Ectodermal cell (in vitro differentiated cells): ENCODE measurements around the gene SLC22A25.
"Not testable (repeated sequence)": the region's sequence is repeated elsewhere in the genome, so short reads cannot be mapped to it uniquely, and the experiment has no call there.

Source experiments
- H3K27ac ChIP-seq: 2 replicates; pipeline ENCODE4 v1.7.0; 2013; ENCODE audit warnings: mild to moderate bottlenecking, low read depth, low read length; ENCODE audit not compliant: insufficient read depth, poor library complexity, severe bottlenecking
- H3K27me3 ChIP-seq: 2 replicates; pipeline ENCODE4 v1.7.0; 2013; ENCODE audit warnings: mild to moderate bottlenecking, low read length; ENCODE audit not compliant: insufficient read depth, control insufficient read depth, poor library complexity, severe bottlenecking
- H3K36me3 ChIP-seq: one replicate; pipeline ENCODE4 v1.7.0; 2013; ENCODE audit warnings: low read length; ENCODE audit not compliant: control insufficient read depth, insufficient read depth
- H3K4me1 ChIP-seq: one replicate; pipeline ENCODE4 v1.7.0; 2013; ENCODE audit warnings: low read length; ENCODE audit not compliant: control insufficient read depth, insufficient read depth
- H3K4me3 ChIP-seq: 2 replicates; pipeline ENCODE4 v1.7.0; 2013; ENCODE audit warnings: low read depth, low read length, control low read depth; ENCODE audit not compliant: insufficient read depth
- H3K9me3 ChIP-seq: 2 replicates; pipeline ENCODE4 v1.7.0; 2013; ENCODE audit warnings: mild to moderate bottlenecking, low read length, moderate library complexity; ENCODE audit not compliant: control insufficient read depth
- WGBS, 2 experiments: methylation state at CpG; one replicate each; pipeline ENCODE4 v1.1.7; 2013; ENCODE audit warnings: missing lambda C conversion rate in 2 of 2; 5-methylcytosine and 5-hydroxymethylcytosine counted together

Gene SLC22A25

DNA sequence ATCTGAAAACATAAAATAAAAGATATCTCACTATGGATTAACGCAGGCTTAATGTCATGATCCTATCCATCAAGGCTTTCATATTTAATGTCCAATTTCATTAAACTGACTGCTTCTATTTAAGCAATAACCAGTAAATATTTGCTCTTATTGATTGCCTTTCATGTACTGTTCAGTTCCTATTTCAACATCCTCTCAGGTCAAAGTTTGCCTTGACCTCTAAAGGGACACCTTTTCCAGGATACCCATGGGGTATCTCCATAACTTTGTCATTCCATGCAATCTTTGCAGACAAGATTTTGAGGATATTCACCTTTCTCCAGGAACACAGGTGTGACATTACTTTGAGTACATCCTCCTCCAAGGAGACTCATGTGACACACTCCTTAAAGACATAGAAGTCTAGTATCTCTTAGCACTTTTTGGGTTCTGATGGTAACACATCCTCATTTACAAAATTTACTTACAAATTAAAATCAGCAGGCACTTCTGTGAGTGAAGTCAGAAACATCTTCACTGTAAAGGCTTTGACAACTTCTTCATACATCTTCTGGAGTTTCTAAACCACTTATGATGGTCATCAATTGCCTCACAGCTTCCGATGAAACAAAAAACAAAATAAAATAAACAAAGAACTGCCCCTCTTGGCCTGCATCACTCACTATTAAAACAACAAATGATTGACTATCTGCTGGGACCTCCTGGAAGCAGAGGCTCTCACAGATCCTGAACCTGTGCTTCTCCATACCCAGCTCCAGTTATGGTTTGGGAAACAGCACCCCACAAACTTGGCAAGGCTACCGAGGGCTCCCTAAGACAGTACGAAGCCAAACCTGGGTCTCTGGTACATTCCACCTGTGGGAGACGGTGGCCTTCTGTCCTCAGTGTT, 7.0 kb upstream of the SLC22A25 start:
- Histone ChIP-seq H3K4me3 (no peak overlapping the region), H3K27me3 (no peaks in the 10 kb centered on the region), H3K9me3 (no peaks in the 10 kb centered on the region), H3K27ac (no peak overlapping the region), H3K36me3 (no peaks in the 10 kb centered on the region), H3K4me1 (no peaks in the 10 kb centered on the region)
- 90 to 93% methylated on average over 5 of the region's 5 CpGs for WGBS, 2 experiments

DNA sequence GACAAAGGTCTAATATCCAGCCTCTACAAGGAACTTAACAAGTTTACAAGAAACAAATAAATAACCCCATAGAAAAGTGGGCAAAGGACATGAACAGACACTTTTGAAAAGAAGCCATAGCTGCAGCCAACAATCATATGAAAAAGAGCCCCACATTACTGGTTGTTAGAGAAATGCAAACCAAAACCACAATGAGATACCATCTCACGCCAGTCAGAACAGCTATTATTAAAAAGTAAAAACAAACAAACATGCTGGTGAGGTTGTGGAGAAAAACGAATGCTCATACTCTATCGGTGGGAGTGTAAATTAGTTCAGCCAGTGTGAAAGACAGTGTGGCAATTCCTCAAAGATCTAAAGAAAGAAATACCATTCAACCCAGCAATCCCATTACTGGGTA, 5.6 kb upstream of the SLC22A25 start:
- Histone ChIP-seq H3K4me1 (no peaks in the 10 kb centered on the region), H3K9me3 (no peaks in the 10 kb centered on the region), H3K27ac (no peak overlapping the region), H3K27me3 (no peaks in the 10 kb centered on the region), H3K36me3 (no peaks in the 10 kb centered on the region), H3K4me3 (no peak overlapping the region)
- WGBS, 2 experiments, result 92% methylated on average over 2 to 3 of the region's 3 CpGs

DNA sequence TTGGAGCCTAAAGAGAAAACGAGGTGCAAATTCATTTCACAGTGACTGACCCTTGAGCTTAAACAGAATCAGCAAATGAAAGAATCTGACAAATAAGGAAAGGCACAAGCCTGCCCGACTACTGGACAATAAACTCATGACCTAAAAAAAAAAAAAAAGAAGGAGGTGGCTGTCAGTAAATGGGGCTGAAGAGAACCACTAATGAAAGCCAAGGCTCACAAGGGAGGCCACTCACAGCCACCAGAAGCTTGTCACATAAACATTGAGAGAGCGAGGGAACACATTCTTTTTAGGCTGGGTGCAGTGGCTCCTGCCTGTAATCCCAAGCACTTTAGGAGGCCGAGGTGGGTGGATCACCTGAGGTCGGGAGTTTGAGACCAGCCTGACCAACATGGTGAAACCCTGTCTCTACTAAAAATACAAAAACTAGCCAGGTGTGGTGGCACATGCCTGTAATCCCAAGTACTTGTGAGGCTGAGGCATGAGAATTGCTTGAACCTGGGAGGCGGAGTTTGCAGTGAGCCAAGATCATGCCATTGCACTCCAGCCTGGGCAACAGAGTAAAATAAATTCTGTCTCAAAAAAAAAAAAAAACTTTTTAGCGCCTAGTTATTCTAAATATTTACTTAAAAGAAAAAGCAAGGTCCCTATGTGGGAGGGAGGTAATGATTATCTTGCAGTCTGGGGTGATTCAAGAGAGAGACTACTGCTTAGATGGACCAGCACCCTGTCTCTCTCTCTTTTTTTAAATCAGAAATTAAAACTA, 4.0 kb upstream of the SLC22A25 start:
- not testable (repeated sequence) for H3K27me3 ChIP-seq, H3K9me3 ChIP-seq, H3K4me3 ChIP-seq, H3K36me3 ChIP-seq, H3K4me1 ChIP-seq, H3K27ac ChIP-seq
- 86 to 90% methylated on average over 6 of the region's 7 CpGs for WGBS, 2 experiments

DNA sequence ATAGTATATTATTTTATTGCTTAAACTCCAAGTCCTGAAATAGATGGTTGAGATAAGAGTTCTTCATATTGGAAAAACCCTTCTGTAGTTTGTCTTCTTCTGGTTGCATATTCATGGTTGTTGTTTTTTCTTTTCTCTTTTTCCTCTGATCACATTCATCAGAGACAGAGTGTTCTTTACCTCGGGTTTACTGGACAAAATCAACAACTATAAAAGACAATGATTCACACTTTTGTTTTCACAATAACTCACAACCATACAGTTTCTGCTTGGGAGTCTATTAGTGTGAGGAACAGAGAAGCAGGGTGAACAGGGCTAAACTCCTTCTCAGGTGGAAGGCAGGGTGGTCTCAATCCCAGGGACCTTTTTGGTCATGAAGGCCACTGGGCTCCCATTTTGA, 2.6 kb upstream of the SLC22A25 start:
- Histone ChIP-seq H3K4me1 (no peaks in the 10 kb centered on the region), H3K27ac (no peak overlapping the region), H3K36me3 (no peaks in the 10 kb centered on the region), H3K27me3 (no peaks in the 10 kb centered on the region), H3K9me3 (no peaks in the 10 kb centered on the region), H3K4me3 (no peak overlapping the region)
- 89% methylated on average over 1 of the region's 1 CpG for WGBS, 2 experiments

DNA sequence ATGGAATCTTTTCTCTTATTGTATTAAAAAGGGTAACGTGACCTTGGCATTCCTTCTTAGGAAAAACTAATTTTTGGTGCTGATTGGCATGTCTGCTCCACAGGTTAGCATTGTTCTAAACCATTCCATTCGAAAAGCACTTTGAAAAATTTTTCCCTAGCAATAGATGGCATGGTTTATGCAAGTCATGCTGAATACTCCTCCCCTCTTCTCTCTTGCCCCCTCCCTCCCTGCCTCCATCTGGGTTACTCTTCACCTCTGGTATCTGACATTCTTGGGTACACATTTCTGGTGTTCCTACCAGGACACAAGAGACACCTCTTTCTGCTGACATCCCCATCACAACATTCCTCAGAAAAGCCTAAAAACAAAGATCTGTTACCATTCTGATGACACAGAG, 1.5 kb upstream of the SLC22A25 start:
- Histone ChIP-seq H3K4me1 (no peaks in the 10 kb centered on the region), H3K4me3 (no peak overlapping the region), H3K9me3 (no peaks in the 10 kb centered on the region), H3K36me3 (no peaks in the 10 kb centered on the region), H3K27ac (no peak overlapping the region), H3K27me3 (no peaks in the 10 kb centered on the region)
- 85 to 90% methylated on average over 2 of the region's 2 CpGs for WGBS, 2 experiments

DNA sequence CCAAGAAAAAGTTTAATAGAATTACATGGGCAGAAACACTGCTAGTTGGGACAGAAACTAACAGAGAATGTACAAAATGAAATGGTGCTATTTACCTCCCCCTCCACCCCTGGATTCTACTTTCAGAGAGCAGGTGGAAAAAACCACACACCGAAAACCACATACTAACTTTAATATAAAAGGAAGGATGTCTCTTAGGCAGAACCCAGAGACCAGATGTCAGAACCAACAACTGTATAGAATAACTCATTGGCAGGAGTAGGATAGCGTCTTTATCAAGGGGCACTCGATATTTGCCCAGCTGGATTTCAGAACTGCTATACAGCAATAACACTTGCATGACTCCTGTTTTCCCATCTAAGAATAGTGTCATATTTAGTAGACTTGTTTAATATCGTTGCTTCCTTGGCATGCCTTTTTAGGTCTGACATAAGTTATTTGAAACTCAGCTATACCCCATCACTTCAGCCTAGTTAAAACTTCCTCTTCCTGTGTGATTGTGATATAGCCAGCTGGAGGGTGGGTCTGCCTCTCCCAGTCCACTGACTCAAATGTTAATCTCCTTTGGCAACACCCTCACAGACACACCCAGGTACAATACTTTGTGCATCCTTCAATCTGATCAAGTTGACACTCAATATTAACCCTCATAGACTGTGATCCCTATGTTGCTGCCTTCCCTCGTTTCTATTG, 1.2 kb downstream of the SLC22A25 start:
- H3K36me3 ChIP-seq, result no peaks in the 10 kb centered on the region
- H3K27ac ChIP-seq, result no peak overlapping the region
- no peak overlapping the region for H3K4me3 ChIP-seq
- no peaks in the 10 kb centered on the region for H3K4me1 ChIP-seq
- no peaks in the 10 kb centered on the region for H3K27me3 ChIP-seq
- 81 to 89% methylated on average over 3 to 5 of the region's 5 CpGs for WGBS, 2 experiments
- H3K9me3 ChIP-seq, result no peaks in the 10 kb centered on the region

DNA sequence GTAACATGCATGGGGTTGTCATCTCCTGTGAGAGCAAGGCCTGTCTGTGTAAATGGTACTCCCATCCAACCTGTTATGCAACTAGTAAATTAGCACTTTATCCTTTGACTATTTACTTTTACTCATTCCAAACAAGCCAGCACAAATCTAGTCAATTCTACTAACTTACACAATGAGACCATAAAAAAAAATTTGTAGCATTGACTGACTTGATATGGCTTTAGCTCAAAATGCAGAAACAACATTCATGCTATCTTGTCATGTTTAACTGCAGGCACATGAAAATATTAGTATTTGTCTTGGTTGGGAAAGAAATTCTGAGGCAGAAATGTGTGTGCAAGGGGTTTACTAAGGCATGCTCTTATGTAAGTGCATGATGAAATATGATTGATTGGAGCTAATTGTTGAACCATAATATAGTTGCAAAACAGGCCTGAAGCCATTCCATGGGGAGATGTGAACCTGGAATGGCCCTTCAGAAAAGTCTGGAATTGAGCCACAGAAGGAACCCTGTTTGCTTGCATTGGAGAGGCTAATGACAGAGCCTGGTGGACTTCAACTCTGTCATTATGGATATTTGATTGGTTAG, 2.5 kb downstream of the SLC22A25 start:
- Histone ChIP-seq H3K9me3 (no peaks in the 10 kb centered on the region), H3K4me1 (no peaks in the 10 kb centered on the region), H3K36me3 (no peaks in the 10 kb centered on the region), H3K4me3 (no peak overlapping the region), H3K27ac (no peak overlapping the region), H3K27me3 (no peaks in the 10 kb centered on the region)

DNA sequence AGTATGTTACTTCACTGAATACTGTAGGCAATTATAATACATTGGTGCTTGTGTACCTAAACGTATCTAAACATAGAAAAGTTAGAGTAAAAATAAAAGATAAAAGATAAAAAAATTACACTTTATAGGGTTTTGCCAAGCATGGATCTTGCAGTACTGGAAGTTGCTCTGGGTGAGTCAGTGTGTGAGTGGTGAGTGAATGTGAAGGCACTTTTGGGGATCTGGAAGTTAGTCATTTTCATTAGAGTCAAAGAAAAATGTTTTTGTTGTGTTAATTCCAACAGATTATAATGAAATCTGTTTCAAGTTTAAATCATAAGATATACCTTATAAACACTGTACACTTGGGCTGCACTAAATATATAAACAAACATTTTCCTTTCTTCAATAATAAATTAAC, 3.3 kb downstream of the SLC22A25 start:
- H3K27me3 ChIP-seq, result no peaks in the 10 kb centered on the region
- H3K9me3 ChIP-seq, result no peaks in the 10 kb centered on the region
- H3K27ac ChIP-seq, result no peak overlapping the region
- no peak overlapping the region for H3K4me3 ChIP-seq
- no CpG with 5 or more reads among the region's 1 CpG for WGBS, 2 experiments
- no peaks in the 10 kb centered on the region for H3K36me3 ChIP-seq
- H3K4me1 ChIP-seq, result no peaks in the 10 kb centered on the region

DNA sequence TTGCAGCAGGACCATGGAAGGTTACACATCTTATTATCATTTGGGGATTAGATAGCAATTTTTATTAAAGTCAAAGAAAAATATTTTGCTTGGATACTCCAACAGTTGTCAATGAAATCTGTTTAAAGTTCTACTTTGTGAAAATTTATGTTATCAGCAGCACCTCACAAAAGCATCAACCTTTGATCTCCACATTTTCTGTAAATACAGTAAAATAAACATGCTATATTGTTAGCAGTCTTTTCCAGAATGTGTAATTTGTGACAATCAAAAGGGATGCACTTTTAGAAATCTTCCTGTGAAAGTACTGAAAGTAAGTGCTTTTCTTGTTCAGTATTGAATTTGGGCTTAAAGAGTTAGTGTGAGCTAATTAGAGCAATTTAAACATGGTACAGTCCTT, 4.1 kb downstream of the SLC22A25 start:
- Histone ChIP-seq H3K4me3 (no peak overlapping the region), H3K27ac (no peak overlapping the region), H3K27me3 (no peaks in the 10 kb centered on the region), H3K36me3 (no peaks in the 10 kb centered on the region), H3K9me3 (no peaks in the 10 kb centered on the region), H3K4me1 (no peaks in the 10 kb centered on the region)

DNA sequence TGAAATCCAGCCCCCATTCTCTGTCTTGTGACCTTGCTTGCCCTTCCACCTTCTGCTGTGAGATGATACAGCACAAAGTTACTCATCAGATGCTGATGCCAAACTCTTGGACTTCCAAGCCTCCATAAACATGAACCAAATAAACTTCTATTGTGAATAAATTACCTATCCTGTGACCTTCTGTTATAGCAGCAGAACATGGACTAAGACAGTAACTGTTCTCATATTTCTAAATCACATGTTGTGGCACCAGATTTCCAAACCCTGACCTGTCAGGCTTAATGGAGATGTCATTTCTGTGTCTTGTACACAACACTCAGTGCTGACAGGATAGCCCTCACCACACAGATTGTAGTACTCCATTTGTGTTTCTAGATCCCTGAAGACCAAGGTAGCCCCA, 6.0 kb downstream of the SLC22A25 start:
- Histone ChIP-seq H3K4me1 (no peaks in the 10 kb centered on the region), H3K27ac (no peak overlapping the region), H3K4me3 (no peak overlapping the region), H3K36me3 (no peaks in the 10 kb centered on the region), H3K27me3 (no peaks in the 10 kb centered on the region), H3K9me3 (no peaks in the 10 kb centered on the region)
